HCT116 (cell line): Measurements from ENCODE around the gene UBE2S. TPM values are rescaled to one million over a fixed set of nuclear protein-coding genes. Genes with fewer than 3 reads are reported as not detected.

Experiments
- ATAC-seq: fragments of 200-7000 bp; cut with Tn5 transposase; 2 replicates; pipeline ENCODE4 v1.9.1; 2020; ENCODE audit warnings: mild to moderate bottlenecking, moderate library complexity
- BruUV-seq: library from RNA; stranded (reverse); fragments of 400-500 nt; replicated peaks from 2 replicates; lab custom pipeline; 2021; lab: Mats Ljungman, UMichigan
- CTCF ChIA-PET: fragments of 300-600 bp; sonication (Branson Sonifier 250); formaldehyde crosslinking; loops from one replicate; lab custom pipeline; 2021; ENCODE audit warnings: antibody characterized with exemption; lab: Charles Lee
- POLR2A ChIA-PET: fragments of 300-600, 350-600 bp; sonication (Branson Sonifier 250); formaldehyde crosslinking; loops from one replicate; lab custom pipeline; 2021; ENCODE audit warnings: antibody characterized with exemption; lab: Charles Lee
- RAD21 ChIA-PET, 2 experiments: fragments of 300-600 bp; sonication (Branson Sonifier 250); formaldehyde crosslinking; loops; one replicate each; lab custom pipeline; 2023; ENCODE audit warnings: low total read pairs in 2 of 2; ENCODE audit not compliant: uncharacterized antibody in 2 of 2, unreplicated experiment in 2 of 2, low non-redundant PET in 1 of 2; lab: Charles Lee
- DNase-seq: peaks from one replicate; pipeline ENCODE4 v3.0.0-alpha.2; 2010; ENCODE audit warnings: low read depth, low spot score
- H2AFZ ChIP-seq: fragments of 200-600 bp; shearing (Covaris generic), sonication (generic); 2 replicates; pipeline ENCODE4 v1.6.1; 2017; ENCODE audit warnings: low read depth, mixed run types, mixed read lengths, antibody characterized with exemption, low read length; ENCODE audit not compliant: poor library complexity, severe bottlenecking
- H3K27ac ChIP-seq: 2 replicates; pipeline ENCODE4 v1.5.1; 2012; ENCODE audit warnings: low read depth, low read length
- H3K27me3 ChIP-seq: fragments of 200-600 bp; sonication (generic); 2 replicates; pipeline ENCODE4 v1.6.1; 2016; ENCODE audit warnings: mixed run types, low read length, mixed read lengths; ENCODE audit not compliant: insufficient read depth
- H3K36me3 ChIP-seq, 2 experiments: fragments of 200-500 bp in 1 of 2; fragments of 200-600 bp in 1 of 2; sonication (Bioruptor generic) in 1 of 2; sonication (generic) in 1 of 2; 2 replicates each; pipeline versions ENCODE4 v1.5.1 to v1.6.1; 2014 to 2016; ENCODE audit warnings: low read length in 2 of 2, inconsistent platforms in 1 of 2, mixed read lengths in 1 of 2, mixed run types in 1 of 2; ENCODE audit not compliant: insufficient read depth in 2 of 2, control insufficient read depth in 1 of 2
- H3K4me1 ChIP-seq, 2 experiments: fragments of 200-600 bp in 1 of 2; sonication (generic) in 1 of 2; 2 replicates each; pipeline versions ENCODE4 v1.5.1 to v1.6.1; 2012 to 2017; ENCODE audit warnings: low read length in 2 of 2, inconsistent platforms in 1 of 2, mild to moderate bottlenecking in 1 of 2, mixed read lengths in 1 of 2, mixed run types in 1 of 2, moderate library complexity in 1 of 2; ENCODE audit not compliant: insufficient read depth in 2 of 2, control insufficient read depth in 1 of 2
- H3K4me2 ChIP-seq: fragments of 200-600 bp; sonication (generic); 2 replicates; pipeline ENCODE4 v1.6.1; 2017; ENCODE audit warnings: mixed run types, low read length, mixed read lengths
- H3K4me3 ChIP-seq, 2 experiments: fragments of 200-600 bp in 1 of 2; sonication (generic) in 1 of 2; replicated peaks in 1 of 2; 2 replicates each; pipeline ENCODE4 v1.5.1; 2011 to 2016; ENCODE audit warnings: low read length in 2 of 2, control low read depth in 1 of 2, low read depth in 1 of 2, mild to moderate bottlenecking in 1 of 2, mixed read lengths in 1 of 2, mixed run types in 1 of 2
- H3K79me2 ChIP-seq: fragments of 200-600 bp; sonication (generic); 2 replicates; pipeline ENCODE4 v1.6.1; 2017; ENCODE audit warnings: mild to moderate bottlenecking, mixed run types, low read length, moderate library complexity, mixed read lengths; ENCODE audit not compliant: insufficient read depth
- H3K9ac ChIP-seq: fragments of 200-600 bp; sonication (generic); 2 replicates; pipeline ENCODE4 v1.6.1; 2016; ENCODE audit warnings: low read length, mixed read lengths
- H3K9me2 ChIP-seq: fragments of 200-600 bp; sonication (generic), shearing (Covaris generic); 2 replicates; pipeline ENCODE4 v1.6.1; 2017; ENCODE audit warnings: mixed run types, mild to moderate bottlenecking, moderate library complexity; ENCODE audit not compliant: insufficient read depth
- H3K9me3 ChIP-seq, 2 experiments: fragments of 200-500 bp in 1 of 2; fragments of 200-600 bp in 1 of 2; sonication (Bioruptor generic) in 1 of 2; sonication (generic) in 1 of 2; 2 replicates each; pipeline ENCODE4 v1.6.1; 2014 to 2017; ENCODE audit warnings: low read length in 2 of 2, mixed read lengths in 2 of 2, inconsistent platforms in 1 of 2, low read depth in 1 of 2, mild to moderate bottlenecking in 1 of 2, mixed run types in 1 of 2, moderate library complexity in 1 of 2; ENCODE audit not compliant: control insufficient read depth in 1 of 2, insufficient read depth in 1 of 2
- H4K20me1 ChIP-seq: fragments of 200-600 bp; sonication (generic), shearing (Covaris generic); 2 replicates; pipeline ENCODE4 v1.6.1; 2017; ENCODE audit warnings: mixed run types, mild to moderate bottlenecking, moderate library complexity; ENCODE audit not compliant: insufficient read depth
- CBX3 ChIP-seq: IDR thresholded peaks from 2 replicates; pipeline ENCODE4 v1.6.1; 2012; ENCODE audit warnings: low read depth
- EGR1 ChIP-seq: IDR thresholded peaks from 2 replicates; pipeline ENCODE4 v1.6.1; 2012; ENCODE audit warnings: low read depth
- ELF1 ChIP-seq: IDR thresholded peaks from 2 replicates; pipeline ENCODE4 v1.6.1; 2012; ENCODE audit warnings: low read depth, borderline replicate concordance
- EZH2 ChIP-seq: fragments of 200-600 bp; sonication (generic); IDR thresholded peaks from 2 replicates; pipeline ENCODE4 v1.6.1; 2017; ENCODE audit warnings: antibody characterized with exemption, mixed run types
- EZH2phosphoT487 ChIP-seq: fragments of 200-600 bp; IDR thresholded peaks from 2 replicates; pipeline ENCODE4 v1.6.1; 2018; ENCODE audit warnings: antibody characterized with exemption, borderline replicate concordance
- FOSL1 ChIP-seq: IDR thresholded peaks from 2 replicates; pipeline ENCODE4 v1.6.1; 2012; ENCODE audit warnings: low read depth
- POLR2A ChIP-seq: IDR thresholded peaks from 2 replicates; pipeline ENCODE4 v1.7.0; 2011; ENCODE audit warnings: borderline replicate concordance; ENCODE audit not compliant: insufficient read depth, insufficient read length; ENCODE audit errors: extremely low read depth
- POLR2AphosphoS5 ChIP-seq: IDR thresholded peaks from 2 replicates; pipeline ENCODE4 v1.6.1; 2011; ENCODE audit warnings: mild to moderate bottlenecking, low read depth, low read length, moderate library complexity
- SP1 ChIP-seq: IDR thresholded peaks from 2 replicates; pipeline ENCODE4 v1.6.1; 2012; ENCODE audit warnings: low read depth
- SRF ChIP-seq: IDR thresholded peaks from 2 replicates; pipeline ENCODE4 v1.6.1; 2012; ENCODE audit warnings: low read depth
- TCF7L2 ChIP-seq: IDR thresholded peaks from 2 replicates; pipeline ENCODE4 v1.7.0; 2011; ENCODE audit warnings: borderline replicate concordance, inconsistent platforms; ENCODE audit not compliant: insufficient read depth, insufficient read length; ENCODE audit errors: extremely low read depth
- YY1 ChIP-seq: IDR thresholded peaks from 2 replicates; pipeline ENCODE4 v1.6.1; 2011; ENCODE audit warnings: low read length, low read depth, moderate library complexity, mild to moderate bottlenecking; ENCODE audit not compliant: insufficient replicate concordance; ENCODE audit errors: extremely low read depth
- ZFX ChIP-seq: fragments of 450-650 bp; IDR thresholded peaks from 2 replicates; pipeline ENCODE4 v1.6.1; 2017
- ZNF274 ChIP-seq: fragments of 200-500 bp; sonication (Bioruptor generic); IDR thresholded peaks from 2 replicates; pipeline ENCODE4 v1.6.1; 2014; ENCODE audit warnings: mild to moderate bottlenecking, low read depth, low read length, inconsistent platforms
- intact Hi-C: fragments of 100-400 bp; cut with micrococcal nuclease; formaldehyde crosslinking; loops from 2 replicates; pipeline ENCODE4 v1.10.0; 2022
- total RNA-seq: library from RNA; stranded (reverse); gene quantifications from one replicate; pipeline ENCODE4 v1.2.1, GENCODE V29; 2021; ENCODE audit not compliant: unreplicated experiment
- TF ChIP-seq, protein P1 (sequence below): IDR thresholded peaks from 2 replicates; pipeline ENCODE4 v1.6.1; 2012; ENCODE audit warnings: low read depth
- TF ChIP-seq, protein P2 (sequence below): IDR thresholded peaks from 2 replicates; pipeline ENCODE4 v1.6.1; 2012
- TF ChIP-seq, protein P3 (sequence below), 3 experiments: fragments of 200-600 bp in 1 of 3; sonication (generic) in 1 of 3; IDR thresholded peaks in 2 of 3; conservative IDR thresholded peaks in 1 of 3; 2 replicates each; pipeline ENCODE4 v1.5.1; 2012 to 2017; ENCODE audit warnings: low read depth in 2 of 3, low read length in 2 of 3, antibody characterized with exemption in 1 of 3, borderline replicate concordance in 1 of 3, control low read depth in 1 of 3, mild to moderate bottlenecking in 1 of 3, mixed read lengths in 1 of 3, mixed run types in 1 of 3, moderate library complexity in 1 of 3; ENCODE audit not compliant: insufficient read depth in 1 of 3
- TF ChIP-seq, protein P4 (sequence below): IDR thresholded peaks from 2 replicates; pipeline ENCODE4 v1.6.1; 2012
- TF ChIP-seq, protein P5 (sequence below): IDR thresholded peaks from 2 replicates; pipeline ENCODE4 v1.6.1; 2011; ENCODE audit warnings: mild to moderate bottlenecking, low read length, moderate library complexity; ENCODE audit not compliant: insufficient replicate concordance; ENCODE audit errors: extremely low read depth

UBE2S gene
- total RNA-seq, 1 experiment from 2014 or later, result 515 TPM

DNA sequence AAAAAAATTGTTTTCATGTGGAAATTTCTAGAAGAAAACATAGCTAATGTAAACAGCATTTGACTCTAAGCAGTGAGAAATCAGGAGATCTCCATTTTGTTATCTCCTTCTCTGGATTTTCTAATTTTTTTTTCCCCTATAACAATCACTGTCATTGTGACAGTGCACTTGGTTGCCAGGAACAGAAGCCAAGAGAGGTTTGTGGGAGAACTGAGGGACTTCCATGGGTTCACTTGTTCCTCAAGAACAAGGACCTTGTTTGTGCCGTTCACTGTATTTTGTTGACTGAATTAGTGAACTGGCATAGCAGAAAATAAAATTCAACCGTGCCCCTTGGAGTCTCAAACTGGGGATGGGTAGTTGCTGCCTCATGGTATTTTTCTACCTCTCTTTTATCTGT, 18.5 kb upstream of the UBE2S start (continued):
- TF ChIP-seq, protein P1, sequence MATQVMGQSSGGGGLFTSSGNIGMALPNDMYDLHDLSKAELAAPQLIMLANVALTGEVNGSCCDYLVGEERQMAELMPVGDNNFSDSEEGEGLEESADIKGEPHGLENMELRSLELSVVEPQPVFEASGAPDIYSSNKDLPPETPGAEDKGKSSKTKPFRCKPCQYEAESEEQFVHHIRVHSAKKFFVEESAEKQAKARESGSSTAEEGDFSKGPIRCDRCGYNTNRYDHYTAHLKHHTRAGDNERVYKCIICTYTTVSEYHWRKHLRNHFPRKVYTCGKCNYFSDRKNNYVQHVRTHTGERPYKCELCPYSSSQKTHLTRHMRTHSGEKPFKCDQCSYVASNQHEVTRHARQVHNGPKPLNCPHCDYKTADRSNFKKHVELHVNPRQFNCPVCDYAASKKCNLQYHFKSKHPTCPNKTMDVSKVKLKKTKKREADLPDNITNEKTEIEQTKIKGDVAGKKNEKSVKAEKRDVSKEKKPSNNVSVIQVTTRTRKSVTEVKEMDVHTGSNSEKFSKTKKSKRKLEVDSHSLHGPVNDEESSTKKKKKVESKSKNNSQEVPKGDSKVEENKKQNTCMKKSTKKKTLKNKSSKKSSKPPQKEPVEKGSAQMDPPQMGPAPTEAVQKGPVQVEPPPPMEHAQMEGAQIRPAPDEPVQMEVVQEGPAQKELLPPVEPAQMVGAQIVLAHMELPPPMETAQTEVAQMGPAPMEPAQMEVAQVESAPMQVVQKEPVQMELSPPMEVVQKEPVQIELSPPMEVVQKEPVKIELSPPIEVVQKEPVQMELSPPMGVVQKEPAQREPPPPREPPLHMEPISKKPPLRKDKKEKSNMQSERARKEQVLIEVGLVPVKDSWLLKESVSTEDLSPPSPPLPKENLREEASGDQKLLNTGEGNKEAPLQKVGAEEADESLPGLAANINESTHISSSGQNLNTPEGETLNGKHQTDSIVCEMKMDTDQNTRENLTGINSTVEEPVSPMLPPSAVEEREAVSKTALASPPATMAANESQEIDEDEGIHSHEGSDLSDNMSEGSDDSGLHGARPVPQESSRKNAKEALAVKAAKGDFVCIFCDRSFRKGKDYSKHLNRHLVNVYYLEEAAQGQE, result no peak

DNA sequence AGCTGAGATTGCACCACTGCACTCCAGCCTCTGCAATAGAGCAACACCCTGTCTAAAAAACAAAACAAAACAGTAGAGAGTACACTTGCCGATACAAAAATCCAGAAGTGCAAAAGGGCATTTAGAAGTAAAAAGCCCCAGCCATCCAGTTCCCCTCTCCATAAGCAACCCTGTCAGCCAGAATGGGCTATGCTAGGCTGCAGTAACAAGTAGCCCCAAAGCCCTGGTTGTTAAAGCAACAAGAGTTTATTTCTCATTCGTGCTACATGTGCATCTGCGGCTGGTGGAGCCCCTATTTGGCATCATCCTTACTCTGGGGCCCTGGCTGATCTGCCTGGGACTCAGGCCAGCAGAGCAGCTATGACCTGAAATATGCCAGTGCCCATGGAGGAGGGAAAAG, 16.9 kb upstream of the UBE2S start:
- Histone ChIP-seq H3K4me1 (no peaks in the 10 kb centered on the region), H3K79me2 (no peaks in the 10 kb centered on the region), H3K4me3 (no peak overlapping the region), H3K27ac (no peak overlapping the region), H3K27me3 (no peaks in the 10 kb centered on the region), H3K4me2 (no peak overlapping the region), H4K20me1 (no peaks in the 10 kb centered on the region), H3K9ac (no peak overlapping the region), H3K9me3 (no peaks in the 10 kb centered on the region), H3K9me2 (no peaks in the 10 kb centered on the region), H3K36me3 (no peaks in the 10 kb centered on the region), H2AFZ (no peak overlapping the region)
- BruUV-seq, result no TSS peak
- ChIA-PET CTCF (no interaction called here), RAD21 (no interaction called here), POLR2A (no interaction called here)
- TF ChIP-seq FOSL1, result no peak
- TF ChIP-seq ZFX, result no peak
- no peak for TF ChIP-seq EZH2
- TF ChIP-seq, protein P2, sequence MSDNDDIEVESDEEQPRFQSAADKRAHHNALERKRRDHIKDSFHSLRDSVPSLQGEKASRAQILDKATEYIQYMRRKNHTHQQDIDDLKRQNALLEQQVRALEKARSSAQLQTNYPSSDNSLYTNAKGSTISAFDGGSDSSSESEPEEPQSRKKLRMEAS, result no peak
- no peak for TF ChIP-seq SRF
- TF ChIP-seq ELF1, result no peak
- TF ChIP-seq POLR2A, result no peak
- TF ChIP-seq, protein P3, sequence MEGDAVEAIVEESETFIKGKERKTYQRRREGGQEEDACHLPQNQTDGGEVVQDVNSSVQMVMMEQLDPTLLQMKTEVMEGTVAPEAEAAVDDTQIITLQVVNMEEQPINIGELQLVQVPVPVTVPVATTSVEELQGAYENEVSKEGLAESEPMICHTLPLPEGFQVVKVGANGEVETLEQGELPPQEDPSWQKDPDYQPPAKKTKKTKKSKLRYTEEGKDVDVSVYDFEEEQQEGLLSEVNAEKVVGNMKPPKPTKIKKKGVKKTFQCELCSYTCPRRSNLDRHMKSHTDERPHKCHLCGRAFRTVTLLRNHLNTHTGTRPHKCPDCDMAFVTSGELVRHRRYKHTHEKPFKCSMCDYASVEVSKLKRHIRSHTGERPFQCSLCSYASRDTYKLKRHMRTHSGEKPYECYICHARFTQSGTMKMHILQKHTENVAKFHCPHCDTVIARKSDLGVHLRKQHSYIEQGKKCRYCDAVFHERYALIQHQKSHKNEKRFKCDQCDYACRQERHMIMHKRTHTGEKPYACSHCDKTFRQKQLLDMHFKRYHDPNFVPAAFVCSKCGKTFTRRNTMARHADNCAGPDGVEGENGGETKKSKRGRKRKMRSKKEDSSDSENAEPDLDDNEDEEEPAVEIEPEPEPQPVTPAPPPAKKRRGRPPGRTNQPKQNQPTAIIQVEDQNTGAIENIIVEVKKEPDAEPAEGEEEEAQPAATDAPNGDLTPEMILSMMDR (IDR thresholded peaks at IDR 0.05 in 2 of 3, conservative IDR thresholded peaks at IDR 0.05 in 1 of 3; ENCODE audit: borderline replicate concordance in 1 of 3, insufficient read depth in 1 of 3, low read depth in 2 of 3, low read length in 2 of 3), result no peak
- no peak for TF ChIP-seq EZH2phosphoT487
- TF ChIP-seq SP1, result no peak
- no peak for TF ChIP-seq ZNF274
- no peak for TF ChIP-seq TCF7L2
- TF ChIP-seq EGR1, result no peak
- no peak for TF ChIP-seq YY1
- TF ChIP-seq, protein P4, sequence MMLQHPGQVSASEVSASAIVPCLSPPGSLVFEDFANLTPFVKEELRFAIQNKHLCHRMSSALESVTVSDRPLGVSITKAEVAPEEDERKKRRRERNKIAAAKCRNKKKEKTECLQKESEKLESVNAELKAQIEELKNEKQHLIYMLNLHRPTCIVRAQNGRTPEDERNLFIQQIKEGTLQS, result no peak
- no peak for TF ChIP-seq CBX3
- TF ChIP-seq, protein P5, sequence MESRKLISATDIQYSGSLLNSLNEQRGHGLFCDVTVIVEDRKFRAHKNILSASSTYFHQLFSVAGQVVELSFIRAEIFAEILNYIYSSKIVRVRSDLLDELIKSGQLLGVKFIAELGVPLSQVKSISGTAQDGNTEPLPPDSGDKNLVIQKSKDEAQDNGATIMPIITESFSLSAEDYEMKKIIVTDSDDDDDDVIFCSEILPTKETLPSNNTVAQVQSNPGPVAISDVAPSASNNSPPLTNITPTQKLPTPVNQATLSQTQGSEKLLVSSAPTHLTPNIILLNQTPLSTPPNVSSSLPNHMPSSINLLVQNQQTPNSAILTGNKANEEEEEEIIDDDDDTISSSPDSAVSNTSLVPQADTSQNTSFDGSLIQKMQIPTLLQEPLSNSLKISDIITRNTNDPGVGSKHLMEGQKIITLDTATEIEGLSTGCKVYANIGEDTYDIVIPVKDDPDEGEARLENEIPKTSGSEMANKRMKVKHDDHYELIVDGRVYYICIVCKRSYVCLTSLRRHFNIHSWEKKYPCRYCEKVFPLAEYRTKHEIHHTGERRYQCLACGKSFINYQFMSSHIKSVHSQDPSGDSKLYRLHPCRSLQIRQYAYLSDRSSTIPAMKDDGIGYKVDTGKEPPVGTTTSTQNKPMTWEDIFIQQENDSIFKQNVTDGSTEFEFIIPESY, result no peak
- no peak for TF ChIP-seq POLR2AphosphoS5
- ATAC-seq (no peak), DNase-seq (no peak)
- intact Hi-C loops, result no loop called here
